Inflammatory macrophage treated with lipopolysaccharide for 4 hours (primary cell): ENCODE measurements around the gene SOCS6.

ENCODE experiments used
- DNase-seq: peaks from one replicate; pipeline ENCODE4 v3.0.0-alpha.2; 2020

SOCS6 gene

DNA sequence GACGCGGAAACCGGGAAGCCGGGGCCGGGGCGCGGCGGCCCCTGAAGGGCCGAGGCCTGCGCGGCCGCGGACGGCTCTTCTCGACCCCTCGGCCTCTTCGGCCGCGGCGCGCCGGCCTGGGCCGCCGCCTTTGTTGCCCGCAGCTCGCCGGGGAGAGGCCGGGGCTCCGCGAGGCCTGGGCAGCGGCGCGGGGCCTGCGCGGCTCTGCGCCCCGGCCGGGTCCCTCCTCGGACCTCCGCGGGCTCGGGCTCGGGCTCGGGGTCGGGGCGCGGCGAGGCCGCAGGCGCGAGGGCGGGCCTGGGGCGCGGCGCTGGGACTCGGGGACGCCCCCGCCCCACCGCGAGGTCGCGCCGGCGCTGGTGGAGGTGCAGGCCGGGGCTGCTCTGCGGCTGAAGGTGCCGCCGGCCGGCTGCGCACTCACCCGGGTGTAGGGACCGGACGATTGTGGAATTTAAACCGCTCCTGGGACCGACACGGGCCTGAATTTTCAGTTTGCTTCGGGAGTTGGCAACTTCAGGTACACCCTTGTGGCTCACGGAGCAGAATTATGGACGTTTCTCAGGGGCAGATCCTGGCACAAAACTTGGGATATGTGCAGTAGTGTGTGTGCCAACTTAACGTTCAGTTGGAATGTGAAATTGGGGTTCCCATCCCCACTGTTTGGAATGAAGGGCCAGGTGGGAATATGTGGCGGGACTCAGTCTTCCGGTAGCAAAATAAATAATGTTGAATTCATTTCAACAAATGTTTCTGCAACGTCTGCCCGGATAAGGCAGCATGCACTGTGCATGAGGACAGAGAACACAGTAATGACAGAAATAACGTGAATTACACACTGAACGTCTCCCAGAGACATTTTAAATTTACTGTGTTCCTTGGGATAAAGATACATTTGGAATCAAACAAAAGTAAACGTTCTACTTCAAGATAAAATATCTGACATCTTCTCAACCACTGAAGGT, 787 bp downstream of the SOCS6 start:
- peak; percentile 31 for DNase-seq

DNA sequence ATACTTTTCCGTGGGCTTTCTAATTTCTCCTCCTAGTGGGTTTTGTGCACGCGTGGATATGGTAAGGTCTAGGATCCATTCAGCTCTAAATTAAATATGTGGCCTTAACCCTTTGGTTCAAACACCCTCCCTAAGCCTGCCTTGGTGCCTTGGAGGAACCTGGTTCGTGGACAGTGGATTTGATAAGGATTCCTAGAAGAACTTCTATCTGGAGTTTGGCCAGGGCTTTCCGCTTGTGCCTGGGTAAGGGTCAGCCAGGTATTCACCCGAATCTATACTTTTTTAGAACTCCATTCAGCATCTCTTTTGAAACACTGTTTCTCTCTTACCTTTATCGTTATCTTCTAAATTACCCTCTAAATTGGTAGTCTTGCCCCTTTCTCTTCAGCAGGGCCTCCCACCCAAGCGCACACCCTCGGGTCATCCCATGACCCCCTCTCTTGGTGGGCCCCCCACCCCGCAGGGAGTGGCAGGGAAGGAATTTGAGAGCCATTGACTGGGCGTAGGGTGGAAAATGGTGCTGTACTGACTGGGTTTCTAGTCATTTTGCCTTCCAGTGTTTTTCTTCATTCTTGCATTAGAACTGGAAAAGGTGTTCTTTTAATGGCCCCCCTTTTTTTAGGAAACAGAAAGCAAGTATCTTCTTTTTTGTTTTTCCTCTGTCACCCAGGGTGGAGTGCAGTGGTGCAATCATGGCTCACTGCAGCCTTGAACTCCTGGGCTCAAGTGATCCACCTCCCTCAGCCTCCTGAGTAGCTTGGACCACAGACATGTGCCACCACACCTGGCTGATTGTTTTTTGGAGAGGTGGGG, 1.8 kb downstream of the SOCS6 start:
- DNase-seq = no peak

DNA sequence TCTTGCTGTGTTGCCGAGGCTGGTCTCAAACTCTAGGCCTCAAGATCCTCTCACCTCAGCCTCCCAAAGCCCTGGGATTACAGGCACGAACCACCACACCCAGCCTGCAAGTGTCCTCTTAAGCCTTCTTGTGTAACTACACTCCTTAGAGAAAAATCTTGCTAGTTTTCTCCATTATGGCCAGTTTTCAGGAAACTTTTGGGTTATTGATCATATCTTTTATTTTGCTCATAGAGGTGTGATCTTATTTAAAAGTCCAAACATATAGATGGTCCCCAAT, 2.4 kb downstream of the SOCS6 start:
- no peak for DNase-seq

DNA sequence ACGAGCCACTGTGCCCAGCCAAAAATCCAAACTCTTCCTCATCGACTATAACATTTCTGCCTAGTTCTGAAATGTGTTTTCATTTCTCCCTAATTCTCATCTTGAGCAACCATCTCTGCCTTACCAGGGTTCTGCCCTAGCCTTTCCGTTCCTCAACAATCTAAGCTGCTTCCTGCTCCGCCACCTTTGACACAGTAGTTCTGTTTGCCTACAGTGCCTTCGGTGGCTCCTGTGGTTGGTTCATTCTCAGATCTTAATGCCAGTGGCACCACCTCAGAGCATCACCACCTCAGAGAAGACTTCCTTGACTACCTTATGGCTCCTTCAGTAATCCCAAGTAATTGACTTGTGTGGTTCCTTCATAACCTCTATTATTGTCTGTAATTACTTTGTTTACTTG, 3.8 kb downstream of the SOCS6 start:
- DNase-seq = peak; percentile 65

DNA sequence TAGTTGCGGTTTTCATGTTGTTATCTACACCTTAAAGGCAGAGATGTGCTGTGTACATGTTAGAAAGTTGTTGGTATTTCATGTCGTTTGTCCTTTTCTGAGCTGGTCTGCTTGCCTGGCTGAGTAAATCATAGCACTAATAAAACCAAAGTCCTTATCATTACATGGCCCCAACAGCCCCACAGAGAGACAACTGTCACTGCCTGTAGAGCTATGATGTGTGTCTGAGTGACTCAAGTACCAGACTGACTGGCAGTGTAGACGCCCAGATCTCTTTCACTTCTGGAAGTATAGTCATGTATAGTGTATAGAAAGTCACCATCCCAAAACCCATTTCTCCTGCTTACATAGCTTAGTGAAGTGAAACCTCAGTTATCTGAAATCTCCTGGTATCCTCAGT, 4.3 kb downstream of the SOCS6 start:
- DNase-seq = peak; percentile 87

DNA sequence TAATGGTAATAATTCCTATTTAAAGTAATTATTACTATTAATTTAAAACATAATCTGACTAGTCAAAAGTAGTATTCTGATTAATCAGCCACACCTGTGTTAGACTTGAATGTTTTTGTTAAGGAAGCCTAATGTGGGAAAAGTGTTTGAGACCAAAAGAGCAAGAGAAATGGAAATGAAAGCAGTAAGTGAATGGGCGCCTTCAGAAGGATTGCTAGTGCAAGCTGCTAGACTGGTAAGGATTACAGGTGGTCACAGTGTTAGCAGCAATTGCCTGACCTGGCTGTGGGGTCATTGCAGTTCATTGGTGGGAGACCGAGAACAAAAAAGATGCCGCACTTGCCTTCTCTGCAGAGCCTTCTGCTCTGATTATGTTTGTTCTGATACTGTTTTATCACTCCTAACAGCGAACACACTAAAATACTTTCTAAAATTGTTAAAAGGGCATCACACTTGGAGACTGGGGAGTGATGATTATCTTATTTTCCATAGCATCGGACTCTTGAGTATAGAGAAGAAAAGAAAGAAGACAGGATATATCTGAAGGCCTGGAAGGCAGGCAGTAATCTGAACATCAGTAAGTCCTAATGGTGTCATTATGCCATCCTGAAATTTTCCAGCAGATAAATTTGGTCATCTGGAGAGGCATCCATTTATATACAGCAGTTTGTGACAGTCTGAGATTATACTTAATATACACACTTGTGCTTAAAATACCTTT, 5.8 kb downstream of the SOCS6 start:
- DNase-seq = no peak

DNA sequence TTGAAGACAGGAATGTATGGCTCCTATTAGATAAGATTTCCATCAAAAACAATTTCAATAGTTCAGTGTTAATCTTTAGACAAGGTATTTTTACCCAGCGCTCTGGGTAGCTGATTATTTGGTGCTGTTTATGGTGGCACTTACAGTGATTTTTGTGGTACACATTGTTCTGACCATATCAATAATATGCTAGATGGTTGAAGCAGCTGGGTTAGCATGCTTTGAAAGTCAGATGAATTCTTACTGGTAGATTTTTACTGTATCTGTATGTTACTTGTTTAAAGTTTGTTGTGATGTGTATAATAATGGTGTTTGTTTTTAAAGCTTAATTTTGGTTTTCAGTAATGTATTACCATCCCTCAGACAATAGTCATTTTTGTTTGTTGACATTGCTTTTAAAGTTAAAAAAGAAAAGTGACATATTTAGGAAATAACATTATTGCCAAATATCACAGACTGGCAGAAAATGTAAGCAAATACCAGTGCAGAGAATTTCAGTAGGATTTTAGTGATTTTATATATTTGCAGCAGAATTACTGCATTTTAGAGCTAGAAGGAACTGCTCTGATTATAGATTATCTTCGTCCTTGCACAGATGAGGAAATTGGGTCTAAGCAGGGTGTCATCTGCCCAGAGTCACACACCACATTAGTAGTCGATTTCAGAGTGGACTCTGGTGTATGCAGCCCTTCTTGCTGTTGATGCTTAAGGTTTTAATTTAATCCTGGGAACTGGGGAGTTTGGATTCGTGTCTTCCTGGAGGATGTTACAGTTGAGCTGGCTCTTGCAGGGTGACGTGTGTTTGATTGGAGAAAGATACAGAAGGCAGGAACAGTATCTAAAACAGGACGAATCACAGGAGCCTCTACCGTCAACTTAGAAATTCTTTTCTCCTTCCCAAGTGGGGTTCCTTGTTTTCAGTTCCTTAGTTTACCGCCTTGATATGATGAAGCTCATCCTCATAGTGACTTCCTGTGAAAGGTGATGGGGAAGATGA, 6.6 kb downstream of the SOCS6 start:
- DNase-seq = peak; percentile 49

DNA sequence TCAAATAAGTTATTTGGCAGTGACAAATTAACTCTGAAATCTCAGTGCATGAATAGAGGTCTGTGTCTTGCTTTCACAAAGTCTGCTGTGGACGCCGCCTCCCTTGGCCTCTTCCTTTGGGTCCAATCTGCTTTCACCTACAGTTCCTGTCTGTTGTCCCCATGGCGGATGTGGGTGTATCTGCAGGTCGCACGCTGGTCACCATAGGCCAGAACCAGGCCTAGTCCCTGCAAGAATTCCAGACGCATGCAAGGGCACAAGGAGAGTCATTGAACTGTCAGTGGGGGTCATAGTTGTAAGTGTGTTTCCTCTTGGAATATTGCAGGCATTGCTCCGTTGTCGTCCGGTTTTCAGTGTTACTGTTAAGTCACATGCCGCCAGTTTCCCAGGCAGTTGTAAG, 7.4 kb downstream of the SOCS6 start:
- DNase-seq = no peak

DNA sequence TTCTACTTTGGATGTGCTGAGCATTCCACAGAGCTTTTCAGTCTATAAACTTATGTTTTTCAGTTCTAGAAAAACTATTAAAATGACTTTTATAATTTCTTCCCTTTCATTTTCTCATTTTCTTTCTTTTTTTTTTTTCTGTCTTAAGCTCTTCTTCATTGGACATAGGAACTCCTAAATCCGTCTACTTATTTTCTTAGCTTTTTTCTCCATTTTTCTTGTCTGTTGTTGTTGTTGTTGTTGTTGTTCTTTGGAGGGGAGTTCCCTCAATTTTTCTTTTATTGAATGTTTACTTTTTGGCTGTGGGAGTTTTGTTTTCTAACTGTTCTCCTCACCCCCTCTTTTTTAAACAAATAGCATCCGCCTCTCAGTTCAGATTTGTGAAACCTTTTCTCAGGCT, 7.9 kb downstream of the SOCS6 start:
- DNase-seq = no peak

DNA sequence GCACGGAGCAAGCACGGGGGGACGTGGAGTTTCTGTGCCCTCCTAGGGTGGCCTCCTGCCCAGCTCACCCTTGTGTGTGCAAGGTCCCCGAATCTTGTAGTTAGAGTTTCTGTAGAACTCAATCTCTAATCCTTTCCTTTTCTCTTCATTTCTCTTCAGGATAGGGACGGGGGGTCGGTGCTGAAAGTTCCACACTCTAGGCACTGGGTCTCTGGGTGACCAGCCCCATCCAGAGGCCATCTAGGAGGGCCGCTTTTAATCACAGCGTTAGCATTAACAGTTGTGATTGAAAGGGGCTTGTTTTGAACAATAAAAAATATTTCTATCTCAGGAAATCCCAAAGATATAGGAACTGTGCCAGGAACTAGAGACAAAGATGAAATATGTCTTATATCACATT, 10.5 kb downstream of the SOCS6 start:
- DNase-seq = no peak

DNA sequence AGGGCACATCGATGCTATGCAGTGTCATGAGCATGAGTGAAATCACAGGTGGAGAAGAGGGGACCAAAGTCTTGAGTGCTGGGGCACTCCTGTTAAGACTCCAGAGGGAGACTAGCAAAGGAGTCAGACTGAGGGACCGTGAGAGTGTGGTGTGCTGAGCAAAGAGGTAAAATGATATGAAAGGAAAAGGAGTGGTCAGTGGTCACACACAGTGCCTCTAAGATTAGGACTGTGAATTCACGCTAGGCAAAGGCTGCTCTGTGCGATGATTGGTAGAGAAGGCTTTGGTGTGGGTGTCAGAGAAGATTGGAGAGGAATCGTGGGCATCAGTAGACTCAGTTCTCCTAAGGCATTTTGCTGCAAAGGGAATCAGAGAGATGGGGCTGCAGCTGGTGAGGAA, 12.8 kb downstream of the SOCS6 start:
- DNase-seq = no peak

DNA sequence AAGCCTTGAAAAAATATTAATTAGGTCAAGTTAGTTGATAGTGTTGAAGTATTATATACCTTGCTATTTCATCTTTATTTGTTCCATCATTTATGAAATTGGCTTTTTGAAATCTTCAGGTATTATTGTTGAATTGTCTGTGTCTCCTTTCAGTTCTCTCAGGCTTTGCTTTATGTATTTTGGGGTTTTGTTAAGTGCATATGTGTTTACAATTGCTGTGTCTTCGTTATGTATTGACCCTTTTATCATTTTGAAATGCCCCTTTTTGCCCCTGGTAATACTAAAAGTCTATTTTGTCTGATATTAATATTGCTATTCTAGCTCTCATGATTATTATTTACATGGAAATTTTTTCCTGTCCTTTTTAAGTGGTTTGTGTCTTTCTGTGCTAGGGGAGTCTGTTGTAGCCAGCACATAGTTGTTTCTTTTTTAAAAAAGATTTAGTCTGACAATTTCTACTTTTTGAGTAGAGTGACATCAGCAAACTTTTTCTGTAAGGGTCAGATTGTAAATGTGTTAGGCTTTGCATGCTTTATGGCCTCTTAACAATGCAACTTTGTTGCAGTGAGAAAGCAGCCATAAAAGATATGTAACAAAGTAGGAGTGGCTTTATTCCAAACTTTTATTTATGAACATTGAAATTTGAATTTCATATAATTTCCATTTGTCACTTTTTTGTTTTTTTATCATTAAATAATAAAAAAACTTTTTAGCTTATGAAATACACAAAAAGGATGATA, 19.9 kb downstream of the SOCS6 start:
- no peak for DNase-seq

DNA sequence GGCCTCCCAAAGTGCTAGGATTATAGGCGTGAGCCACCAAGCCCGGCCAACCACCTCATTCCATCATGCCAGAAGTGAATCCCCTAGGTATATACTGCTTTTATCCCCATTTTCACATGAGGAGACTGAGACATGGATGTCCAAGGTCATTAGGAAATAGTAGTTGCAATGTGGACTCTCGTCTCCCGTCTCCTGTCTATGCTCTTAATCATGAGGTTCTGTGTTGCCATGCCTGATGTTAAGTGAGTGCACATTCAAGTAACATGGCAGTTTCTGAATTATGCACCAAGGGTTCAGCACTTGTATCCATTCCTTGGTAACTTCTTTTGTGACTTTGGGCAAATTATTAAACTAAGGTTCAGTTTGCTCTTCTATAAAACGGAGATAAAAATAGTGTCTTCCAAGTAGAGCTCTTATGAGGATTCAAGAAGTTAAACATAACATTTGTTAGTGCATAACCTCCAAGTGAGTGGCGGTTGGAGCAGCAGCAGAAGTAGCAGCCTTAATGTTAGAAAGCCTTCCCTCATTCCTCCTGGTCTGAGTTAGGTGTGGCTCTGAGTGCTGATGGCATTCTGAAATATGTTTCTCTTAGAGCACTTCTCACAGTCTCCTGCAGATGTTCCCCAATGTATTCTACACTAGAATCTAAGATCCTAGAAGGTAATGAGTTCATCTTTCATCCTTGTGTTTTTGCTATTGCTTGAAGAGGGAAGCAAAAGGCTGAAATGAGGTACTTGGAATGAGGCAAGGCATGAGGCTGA, 21.9 kb downstream of the SOCS6 start:
- DNase-seq = no peak

DNA sequence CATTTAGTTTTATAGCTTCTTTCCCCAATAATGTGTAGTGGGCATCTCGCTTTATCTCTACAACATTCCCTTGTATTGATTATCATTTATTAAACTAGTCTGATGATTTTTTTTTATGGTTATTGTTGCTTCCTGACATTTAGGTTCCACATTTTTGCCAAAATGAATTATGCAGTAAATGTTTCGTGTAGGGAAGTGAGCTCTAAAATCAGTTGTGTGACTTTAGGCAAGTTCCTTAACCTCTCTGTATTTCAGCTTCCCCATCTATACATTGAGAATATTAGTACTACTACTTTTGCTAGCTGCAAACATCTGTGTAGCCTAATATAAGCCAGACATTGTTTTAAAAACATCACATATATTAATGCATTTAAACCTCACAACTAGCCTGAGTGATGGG, 22.9 kb downstream of the SOCS6 start:
- DNase-seq = peak; percentile 35

DNA sequence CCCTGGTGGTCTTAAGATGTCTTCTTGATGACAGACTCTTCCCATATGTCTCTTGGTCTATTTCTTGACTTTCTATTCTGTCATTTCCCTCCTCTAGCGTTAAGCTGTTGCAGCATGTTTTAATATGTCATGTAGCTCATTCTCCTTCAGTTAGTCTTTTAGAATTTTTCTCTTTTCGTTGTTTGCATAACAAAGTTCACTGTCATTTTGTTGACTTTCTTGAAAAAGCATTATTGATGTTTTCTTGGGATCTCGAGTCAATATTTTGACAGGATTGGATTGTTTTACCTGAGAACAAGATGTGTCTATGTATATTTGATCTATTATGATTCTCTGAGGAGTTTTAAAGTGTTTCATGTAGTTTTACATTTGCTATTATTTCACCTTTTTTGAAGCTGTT, 24.8 kb downstream of the SOCS6 start:
- no peak for DNase-seq

DNA sequence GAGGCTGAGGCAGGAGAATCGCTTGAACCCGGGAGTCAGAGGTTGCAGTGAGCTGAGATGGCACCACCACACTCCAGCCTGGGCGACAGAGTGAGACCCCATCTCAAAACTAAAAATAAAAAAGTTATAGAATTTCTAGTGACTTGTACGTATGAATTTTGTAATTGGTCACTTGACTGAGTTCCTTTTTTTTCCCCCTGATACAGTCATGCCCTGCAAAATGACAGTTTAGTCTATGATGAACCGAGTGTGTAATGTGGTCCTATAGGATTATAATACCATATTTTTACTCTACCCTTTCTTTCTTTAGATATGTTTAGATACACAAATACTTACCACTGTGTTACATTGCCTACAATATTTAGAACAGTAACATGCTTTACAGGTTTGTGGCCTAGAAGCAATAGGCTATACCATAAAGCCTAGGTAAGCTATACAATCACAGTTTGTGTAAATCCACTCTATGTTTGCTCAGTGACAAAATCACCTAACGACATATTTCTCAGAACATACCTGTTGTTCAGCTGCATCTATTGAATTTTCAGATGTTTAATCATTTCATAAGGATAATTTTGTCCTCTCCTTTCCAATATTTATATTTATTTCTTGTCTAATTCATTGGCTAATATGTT, 25.4 kb downstream of the SOCS6 start:
- peak; percentile 69 for DNase-seq

DNA sequence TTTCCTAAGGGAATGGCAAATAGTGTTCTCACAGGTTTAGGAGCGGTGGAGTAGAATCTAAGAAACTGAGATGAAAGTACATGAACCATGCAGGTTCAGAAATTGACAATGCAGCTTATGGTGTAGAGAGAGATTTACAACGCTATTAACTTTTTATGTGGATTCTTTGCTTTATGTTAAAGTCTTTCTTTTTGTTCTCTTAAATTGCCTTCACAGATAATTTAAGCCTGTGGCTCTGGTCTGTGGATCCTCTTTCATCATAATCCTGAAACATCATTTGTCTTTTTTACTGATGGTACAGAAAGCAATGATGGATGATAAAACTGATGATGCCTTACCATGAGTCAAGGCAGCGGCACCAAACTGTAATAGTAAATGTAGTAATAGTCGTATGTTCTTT, 30.3 kb downstream of the SOCS6 start:
- no peak for DNase-seq

DNA sequence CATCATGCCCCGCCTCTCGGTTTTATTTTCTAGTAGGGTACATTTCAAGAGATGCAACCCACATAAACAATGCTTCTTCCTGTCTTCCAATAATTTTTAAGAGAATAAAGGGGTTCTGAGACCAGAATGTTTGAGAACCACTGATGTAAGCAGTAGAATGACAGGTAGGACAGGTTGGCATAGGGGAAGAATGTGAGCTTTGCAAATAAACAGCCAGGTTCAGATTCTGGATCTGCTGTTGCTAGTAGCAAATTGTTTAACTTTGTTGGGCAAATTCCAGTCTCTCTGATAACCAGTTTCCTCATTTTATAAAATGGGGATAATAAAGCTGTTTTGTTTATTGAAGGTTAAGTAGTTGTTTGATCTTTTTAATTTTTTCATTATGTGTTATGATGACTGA, 32.8 kb downstream of the SOCS6 start:
- DNase-seq = no peak

DNA sequence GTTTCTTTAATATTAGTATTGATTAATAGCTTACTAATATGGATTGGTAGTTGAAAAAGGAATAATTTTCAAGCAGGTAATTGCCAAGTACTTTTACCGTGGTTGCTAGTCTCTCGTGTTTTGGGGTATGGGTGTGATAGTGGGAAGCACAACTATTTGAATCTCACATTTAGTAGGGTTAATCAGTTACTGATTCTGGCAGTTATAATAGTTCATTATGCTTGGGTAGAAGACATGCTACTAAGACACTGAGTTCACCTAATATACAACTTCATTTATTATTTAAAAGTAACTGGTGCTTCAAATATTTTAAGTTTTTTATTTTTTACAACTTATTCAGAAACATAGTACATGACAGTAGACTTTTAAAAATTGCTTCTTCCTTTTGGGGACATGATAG, 33.5 kb downstream of the SOCS6 start:
- DNase-seq = no peak

DNA sequence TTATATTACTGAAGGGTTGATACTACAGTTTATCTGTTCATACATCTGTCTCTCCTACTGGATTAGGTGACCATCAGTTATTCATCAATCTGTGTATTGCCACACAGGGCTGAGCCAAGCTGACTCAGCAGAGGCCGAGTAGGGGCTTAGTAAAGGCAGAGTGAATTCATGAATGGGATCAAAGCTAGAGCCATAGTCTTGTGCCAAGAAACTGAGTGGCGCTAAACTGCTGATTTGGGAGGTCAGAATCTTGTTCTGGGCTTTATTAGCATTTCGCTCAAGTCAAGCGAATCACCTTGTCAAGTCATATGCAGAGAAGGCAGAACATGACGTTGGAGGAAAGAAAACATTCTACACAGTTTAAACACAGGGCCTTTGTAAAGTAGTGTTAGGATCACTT, 34.1 kb downstream of the SOCS6 start:
- no peak for DNase-seq
